GM12878 (cell line): Measurements from ENCODE around the gene CHRM5. TPM values are rescaled to one million over a fixed set of nuclear protein-coding genes. Genes with fewer than 3 reads are reported as not detected.

Experiments used
- ATAC-seq: fragments of 200-7000 bp; cut with Tn5 transposase; 3 replicates; pipeline ENCODE4 v1.9.1; 2020; ENCODE audit warnings: mild to moderate bottlenecking, moderate library complexity
- BruUV-seq: library from RNA; stranded (reverse); fragments of 400-500 nt; replicated peaks from 2 replicates; lab custom pipeline; 2021; lab: Mats Ljungman, UMichigan
- CTCF ChIA-PET: fragments of 300-600 bp; sonication (Branson Sonifier 250); formaldehyde crosslinking; extraction: SDS; loops from one replicate; lab custom pipeline; 2021; ENCODE audit warnings: inconsistent platforms; lab: Yijun Ruan, JAX
- POLR2A ChIA-PET: fragments of 350-600 bp; formaldehyde crosslinking; extraction: SDS; loops from one replicate; lab custom pipeline; 2021; ENCODE audit warnings: inconsistent platforms; lab: Charles Lee
- RAD21 ChIA-PET: fragments of 300-600 bp; sonication (Branson Sonifier 250); formaldehyde crosslinking; loops from one replicate; lab custom pipeline; 2023; ENCODE audit warnings: antibody characterized with exemption; ENCODE audit not compliant: unreplicated experiment; lab: Charles Lee
- SMC1A ChIA-PET: fragments of 300-600 bp; sonication (Branson Sonifier 250); formaldehyde crosslinking; loops from one replicate; lab custom pipeline; 2023; ENCODE audit not compliant: unreplicated experiment, uncharacterized antibody; lab: Charles Lee
- DNase-seq: peaks from one replicate; pipeline ENCODE4 v3.0.0-alpha.2; 2011; ENCODE audit warnings: low read depth, low spot score
- FAIRE-seq: peaks from 3 replicates; lab custom pipeline; 2011; peaks lifted over from hg19 to GRCh38; lab: Jason Lieb, UNC
- H2AFZ ChIP-seq: 2 replicates; pipeline ENCODE4 v1.6.0; 2011; ENCODE audit warnings: low read depth, low read length, control low read depth; ENCODE audit not compliant: control insufficient read depth
- H3K27ac ChIP-seq: 2 replicates; pipeline ENCODE4 v1.5.1; 2011; ENCODE audit warnings: control low read depth; ENCODE audit not compliant: control insufficient read depth, insufficient read depth
- H3K27me3 ChIP-seq, 2 experiments: replicated peaks in 1 of 2; 2 replicates each; pipeline versions ENCODE4 v1.6.0 to v1.6.1; 2011; ENCODE audit warnings: low read length in 1 of 2; ENCODE audit not compliant: control insufficient read depth in 2 of 2, insufficient read depth in 2 of 2
- H3K36me3 ChIP-seq, 2 experiments: 2 replicates each; pipeline ENCODE4 v1.5.1; 2011; ENCODE audit warnings: low read length in 1 of 2; ENCODE audit not compliant: control insufficient read depth in 2 of 2, insufficient read depth in 2 of 2
- H3K4me1 ChIP-seq: 2 replicates; pipeline ENCODE4 v1.6.1; 2011; ENCODE audit warnings: mild to moderate bottlenecking, low read length, moderate library complexity, mixed read lengths; ENCODE audit not compliant: control insufficient read depth, insufficient read depth
- H3K4me2 ChIP-seq: 2 replicates; pipeline ENCODE4 v1.6.0; 2011; ENCODE audit warnings: control low read depth; ENCODE audit not compliant: control insufficient read depth, insufficient read depth
- H3K4me3 ChIP-seq: fragments of 200-600 bp; sonication (generic); 2 replicates; pipeline ENCODE4 v1.5.1; 2016
- H3K79me2 ChIP-seq: 2 replicates; pipeline ENCODE4 v1.6.0; 2011; ENCODE audit warnings: low read length; ENCODE audit not compliant: control insufficient read depth, insufficient read depth
- H3K9ac ChIP-seq: 2 replicates; pipeline ENCODE4 v1.8.0; 2011; ENCODE audit warnings: low read length, control low read depth, mixed read lengths; ENCODE audit not compliant: control insufficient read depth, insufficient read depth
- H3K9me3 ChIP-seq: replicated peaks from 3 replicates; pipeline ENCODE4 v1.5.1; 2011; ENCODE audit warnings: mild to moderate bottlenecking, low read length; ENCODE audit not compliant: control insufficient read depth, insufficient read depth
- H4K20me1 ChIP-seq: 2 replicates; pipeline ENCODE4 v1.6.0; 2011; ENCODE audit not compliant: control insufficient read depth, insufficient read depth
- ATF7 ChIP-seq: fragments of 450-650 bp; IDR thresholded peaks from 2 replicates; pipeline ENCODE4 v1.6.1; 2016; ENCODE audit warnings: low read depth, mild to moderate bottlenecking
- BMI1 ChIP-seq: fragments of 450-650 bp; IDR thresholded peaks from 2 replicates; pipeline ENCODE4 v1.6.1; 2016; ENCODE audit warnings: mild to moderate bottlenecking, moderate library complexity, borderline replicate concordance
- CBFB ChIP-seq: IDR thresholded peaks from 2 replicates; pipeline ENCODE4 v1.6.1; 2016; ENCODE audit warnings: antibody characterized with exemption, low read depth
- FOXK2 ChIP-seq: fragments of 450-650 bp; IDR thresholded peaks from 2 replicates; pipeline ENCODE4 v1.6.1; 2017; ENCODE audit warnings: mild to moderate bottlenecking, moderate library complexity
- GATAD2B ChIP-seq: fragments of 450-650 bp; conservative IDR thresholded peaks from 2 replicates; pipeline ENCODE4 v1.6.1; 2017; ENCODE audit warnings: low read depth, mild to moderate bottlenecking, moderate library complexity
- IRF4 ChIP-seq: IDR thresholded peaks from 2 replicates; pipeline ENCODE4 v1.6.1; 2011; ENCODE audit warnings: low read depth, low read length
- NFIC ChIP-seq: IDR thresholded peaks from 2 replicates; pipeline ENCODE4 v1.6.1; 2012; ENCODE audit warnings: low read depth, mild to moderate bottlenecking, inconsistent platforms, low read length, moderate library complexity
- NFYB ChIP-seq: IDR thresholded peaks from 2 replicates; pipeline ENCODE4 v1.6.1; 2011; ENCODE audit warnings: low read depth, mild to moderate bottlenecking, low read length, improper control_type of control experiment, moderate library complexity; ENCODE audit not compliant: insufficient read depth
- RAD51 ChIP-seq: fragments of 450-650 bp; IDR thresholded peaks from 2 replicates; pipeline ENCODE4 v1.6.1; 2016; ENCODE audit warnings: moderate library complexity, mild to moderate bottlenecking, inconsistent platforms
- SP1 ChIP-seq: IDR thresholded peaks from one replicate; pipeline ENCODE4 v1.6.1; 2011; ENCODE audit warnings: low read depth, low read length
- SRF ChIP-seq, 2 experiments: IDR thresholded peaks; 2 replicates each; pipeline ENCODE4 v1.6.1; 2011; ENCODE audit warnings: low read depth in 2 of 2, low read length in 2 of 2, mild to moderate bottlenecking in 1 of 2, moderate library complexity in 1 of 2
- TCF3 ChIP-seq: IDR thresholded peaks from 2 replicates; pipeline ENCODE4 v1.6.1; 2012; ENCODE audit warnings: low read depth, mild to moderate bottlenecking, low read length, borderline replicate concordance; ENCODE audit not compliant: insufficient read depth
- USF1 ChIP-seq: IDR thresholded peaks from 2 replicates; pipeline ENCODE4 v1.6.1; 2011; ENCODE audit warnings: borderline replicate concordance, low read depth, mild to moderate bottlenecking, moderate library complexity, mixed read lengths, low read length; ENCODE audit not compliant: insufficient read depth; ENCODE audit errors: extremely low read length
- ZBTB33 ChIP-seq: fragments of 450-650 bp; IDR thresholded peaks from 2 replicates; pipeline ENCODE4 v1.6.1; 2017; ENCODE audit warnings: mild to moderate bottlenecking
- ZNF274 ChIP-seq: IDR thresholded peaks from one replicate; pipeline ENCODE4 v1.8.0; 2011; ENCODE audit not compliant: insufficient read length, insufficient read depth
- ZNF687 ChIP-seq: fragments of 450-650 bp; IDR thresholded peaks from 2 replicates; pipeline ENCODE4 v1.6.1; 2017; ENCODE audit warnings: mild to moderate bottlenecking, moderate library complexity
- WGBS: methylation state at CpG from one replicate; pipeline ENCODE4 v1.1.6; 2016; ENCODE audit warnings: low lambda C conversion rate; ENCODE audit not compliant: insufficient replicate concordance, insufficient coverage; ENCODE audit errors: missing lambda C conversion rate; 5-methylcytosine and 5-hydroxymethylcytosine counted together
- in situ Hi-C: fragments of 300-500 bp; cut with MboI; formaldehyde crosslinking; loops from 9 replicates; pipeline ENCODE4 v1.14.3; 2018; ENCODE audit warnings: mixed read lengths
- intact Hi-C: fragments of 100-400 bp; cut with micrococcal nuclease; formaldehyde crosslinking; loops from one replicate; pipeline ENCODE4 v1.14.2; 2022; ENCODE audit not compliant: unreplicated experiment
- polyA plus RNA-seq, 11 experiments: library from polyadenylated mRNA; depleted of rRNA in 4 of 11; unstranded in 6 of 11; stranded (reverse) in 5 of 11; fragments of >200 nt; fragmentation: Nextera tagmentation in 4 of 11; fragmentation: Illumina TruSeq in 1 of 11; extraction: Ambion mirVana in 4 of 11; extraction: Trizol in 1 of 11; gene quantifications; 1 replicate in 1 of 11; 2 replicates in 10 of 11; pipeline versions ENCODE4 v1.2.1 to v1.2.3, GENCODE V29; 2011 to 2016; ENCODE audit warnings: inconsistent platforms in 2 of 11, missing spikeins in 2 of 11, low read depth in 1 of 11
- total RNA-seq, 4 experiments: library from RNA; depleted of rRNA in 3 of 4; stranded (reverse); fragments of >200 nt in 3 of 4; fragmentation: Illumina TruSeq in 1 of 4; extraction: Trizol in 1 of 4; gene quantifications; 2 replicates each; pipeline versions ENCODE4 v1.2.1 to v1.2.3, GENCODE V29; 2013 to 2021

CHRM5 gene
- total and polyA plus RNA-seq, 10 of the 15 experiments (the other 5 are each of a cell fraction or from before 2014, with no cell fraction given) = 0.01 to 0.10 (median 0.04) TPM; not detected in 6

GRCh38 chr15:33955945-33956344, 12.4 kb upstream of the CHRM5 start:
- CTCF ChIA-PET = interaction anchor here (1.4 kb wide), 1 partner anchor 221 kb away, joined by 4 read pairs; no protein-coding TSS in a partner anchor
- 84% methylated on average over 10 of the region's 10 CpGs for WGBS
- intact Hi-C loops = no loop called here

More at GRCh38 chr15:33955945-33956344, 12.4 kb upstream of the CHRM5 start:
- ChIA-PET POLR2A (no interaction called here), SMC1A (no interaction called here), RAD21 (no interaction called here)
- no peaks in the 10 kb centered on the region for H3K36me3 ChIP-seq
- ATAC-seq (no peak), DNase-seq (no peak), FAIRE-seq (no peak)
- H3K4me1 ChIP-seq = no peaks in the 10 kb centered on the region
- no TSS peak for BruUV-seq
- H3K27me3 ChIP-seq = no peaks in the 10 kb centered on the region
- H4K20me1 ChIP-seq = no peaks in the 10 kb centered on the region
- no peak overlapping the region for H2AFZ ChIP-seq
- in situ Hi-C loops = no loop called here
- H3K79me2 ChIP-seq = no peaks in the 10 kb centered on the region
- H3K9ac ChIP-seq = no peak overlapping the region
- no peak overlapping the region for H3K4me2 ChIP-seq
- no peak overlapping the region for H3K4me3 ChIP-seq
- H3K27ac ChIP-seq = no peak overlapping the region
- no peaks in the 10 kb centered on the region for H3K9me3 ChIP-seq
- TF ChIP-seq ZBTB33 = no peak
- no peak for TF ChIP-seq ZNF274
- no peak for TF ChIP-seq NFYB
- no peak for TF ChIP-seq BMI1
- no peak for TF ChIP-seq ZNF687
- no peak for TF ChIP-seq NFIC
- no peak for TF ChIP-seq ATF7
- TF ChIP-seq GATAD2B = no peak
- TF ChIP-seq SRF (IDR thresholded peaks at IDR 0.05; ENCODE audit: low read depth in 2 of 2, low read length in 2 of 2) = no peak
- no peak for TF ChIP-seq FOXK2
- TF ChIP-seq CBFB = no peak
- TF ChIP-seq SP1 = no peak
- no peak for TF ChIP-seq TCF3
- TF ChIP-seq USF1 = no peak
- TF ChIP-seq RAD51 = no peak
- no peak for TF ChIP-seq IRF4
